Right renal cortex interstitium (tissue), 3 donors: ENCODE results near the gene SLC30A3. TPM values are rescaled to one million over a fixed set of nuclear protein-coding genes. Genes with fewer than 3 reads are reported as not detected.

Experiments
- DNase-seq, 3 donors: peaks; one replicate each; pipeline ENCODE4 v3.0.0-alpha.2; 2013; ENCODE audit warnings: low read depth in 3 of 3, low spot score in 2 of 3
- polyA plus RNA-seq, 3 donors: library from polyadenylated mRNA; unstranded; fragments of 120-200 nt; gene quantifications; one replicate each; pipeline ENCODE4 v1.2.1, GENCODE V29; 2013; ENCODE audit not compliant: insufficient read length in 3 of 3

Gene SLC30A3
- polyA plus RNA-seq, 3 donors, result 4.4 to 6.0 (median 5.5) TPM

GRCh38 chr2:27236626-27237025 lies 26.2 kb downstream of the SLC30A3 start:
- no peak for DNase-seq

- no peak for DNase-seq
Observed at GRCh38 chr2:27236136-27236535, 26.7 kb downstream of the SLC30A3 start.

GRCh38 chr2:27233341-27233740 lies 29.5 kb downstream of the SLC30A3 start:
- DNase-seq, result no peak

- no peak for DNase-seq
Observed at GRCh38 chr2:27231921-27232320, 30.9 kb downstream of the SLC30A3 start.

- DNase-seq, result no peak
Observed at GRCh38 chr2:27227501-27227900, 35.3 kb downstream of the SLC30A3 start.

- no peak for DNase-seq
Observed at GRCh38 chr2:27225526-27225925, 37.3 kb downstream of the SLC30A3 start.

GRCh38 chr2:27223416-27223815 lies 39.4 kb downstream of the SLC30A3 start:
- no peak for DNase-seq

GRCh38 chr2:27222407-27222806 lies 40.4 kb downstream of the SLC30A3 start:
- DNase-seq, result no peak

- no peak for DNase-seq
Observed at GRCh38 chr2:27221166-27221565, 41.7 kb downstream of the SLC30A3 start.

GRCh38 chr2:27220091-27220490 lies 42.8 kb downstream of the SLC30A3 start:
- DNase-seq, result no peak

- no peak for DNase-seq
Observed at GRCh38 chr2:27219091-27219490, 43.8 kb downstream of the SLC30A3 start.

- no peak for DNase-seq
Observed at GRCh38 chr2:27218614-27219013, 44.2 kb downstream of the SLC30A3 start.

GRCh38 chr2:27217173-27218121 lies 45.4 kb downstream of the SLC30A3 start, which contains the start of gene CAD:
Gene CAD (plus strand): TSS chr2:27217369. CDS start chr2:27217552, 183 bp downstream.
- DNase-seq, result peak in 2 of 3 donors; percentile 65

GRCh38 chr2:27216416-27217137 lies 46.3 kb downstream of the SLC30A3 start:
- DNase-seq, result no peak

- no peak for DNase-seq
Observed at GRCh38 chr2:27214941-27215340, 47.9 kb downstream of the SLC30A3 start.

GRCh38 chr2:27212626-27213471 lies 50.0 kb downstream of the SLC30A3 start:
- DNase-seq, result peak in 2 of 3 donors; percentile 38 to 45

GRCh38 chr2:27211943-27212625 lies 50.8 kb downstream of the SLC30A3 start, which contains the start of the genes ATRAID and SLC5A6:
Gene ATRAID (plus strand): TSS chr2:27212041. CDS start chr2:27212369, 328 bp downstream.
Gene SLC5A6 (minus strand): TSS chr2:27212268. CDS start chr2:27207650, 4,618 bp downstream.
- DNase-seq, result peak; percentile 82 to 86 (median 84)

- no peak for DNase-seq
Observed at GRCh38 chr2:27211241-27211942, 51.5 kb downstream of the SLC30A3 start.
